T-helper 1 cell treated with Interleukin-12 subunit alpha and Interleukin-12 subunit beta and Interleukin-4 antibody, amounts not matched to agents 30 μg/mL and 1 μg/mL, for 36 hours (primary cell): ENCODE results near the gene ADAP1.

Source experiments
- H3K27ac Mint-ChIP-seq: one replicate; pipeline ENCODE4 v1.8.0; 2021; ENCODE audit warnings: mild to moderate bottlenecking, mixed read lengths
- H3K27me3 Mint-ChIP-seq: one replicate; pipeline ENCODE4 v1.8.0; 2021; ENCODE audit warnings: low read depth, mixed read lengths
- H3K36me3 Mint-ChIP-seq: one replicate; pipeline ENCODE4 v1.8.0; 2021; ENCODE audit warnings: low read depth, mixed read lengths
- H3K4me1 Mint-ChIP-seq: one replicate; pipeline ENCODE4 v1.8.0; 2021; ENCODE audit warnings: low read depth, mixed read lengths
- H3K4me3 Mint-ChIP-seq: one replicate; pipeline ENCODE4 v1.8.0; 2021; ENCODE audit warnings: mild to moderate bottlenecking, moderate library complexity, mixed read lengths
- H3K9me3 Mint-ChIP-seq: one replicate; pipeline ENCODE4 v1.8.0; 2021; ENCODE audit warnings: mixed read lengths

The ADAP1 gene

GRCh38 chr7:992709-993607 is 38.5 kb upstream of the ADAP1 start:
- Mint-ChIP-seq H3K9me3 (no peaks in the 10 kb centered on the region), H3K27ac (no peak overlapping the region), H3K27me3 (no peaks in the 10 kb centered on the region), H3K4me3 (no peak overlapping the region), H3K4me1 (peaks cover 2% of the 10 kb centered on the region), H3K36me3 (no peaks in the 10 kb centered on the region)

- Mint-ChIP-seq H3K4me1 (peaks cover 2% of the 10 kb centered on the region), H3K9me3 (no peaks in the 10 kb centered on the region), H3K27ac (no peak overlapping the region), H3K27me3 (no peaks in the 10 kb centered on the region), H3K4me3 (no peak overlapping the region), H3K36me3 (no peaks in the 10 kb centered on the region)
These were observed 37.5 kb upstream of the ADAP1 start for GRCh38 chr7:991729-992656.

GRCh38 chr7:990933-991728 is 36.7 kb upstream of the ADAP1 start:
- no peaks in the 10 kb centered on the region for H3K36me3 Mint-ChIP-seq
- no peak overlapping the region for H3K27ac Mint-ChIP-seq
- H3K4me1 Mint-ChIP-seq, result peaks cover 2% of the 10 kb centered on the region
- H3K27me3 Mint-ChIP-seq, result no peaks in the 10 kb centered on the region
- no peaks in the 10 kb centered on the region for H3K9me3 Mint-ChIP-seq
- H3K4me3 Mint-ChIP-seq, result no peak overlapping the region

- no peaks in the 10 kb centered on the region for H3K27me3 Mint-ChIP-seq
- no peaks in the 10 kb centered on the region for H3K9me3 Mint-ChIP-seq
These were observed 36.0 kb upstream of the ADAP1 start for GRCh38 chr7:990352-990932.

GRCh38 chr7:988963-989529 is 34.6 kb upstream of the ADAP1 start:
- no peaks in the 10 kb centered on the region for H3K36me3 Mint-ChIP-seq
- no peaks in the 10 kb centered on the region for H3K27me3 Mint-ChIP-seq
- H3K4me3 Mint-ChIP-seq, result no peak overlapping the region
- no peaks in the 10 kb centered on the region for H3K9me3 Mint-ChIP-seq
- H3K27ac Mint-ChIP-seq, result no peak overlapping the region
- H3K4me1 Mint-ChIP-seq, result peaks cover 2% of the 10 kb centered on the region

More at GRCh38 chr7:990352-990932, 36.0 kb upstream of the ADAP1 start:
- peaks cover 2% of the 10 kb centered on the region for H3K4me1 Mint-ChIP-seq
- no peak overlapping the region for H3K27ac Mint-ChIP-seq
- no peaks in the 10 kb centered on the region for H3K36me3 Mint-ChIP-seq
- no peak overlapping the region for H3K4me3 Mint-ChIP-seq

GRCh38 chr7:988426-988911 is 34.0 kb upstream of the ADAP1 start:
- no peaks in the 10 kb centered on the region for H3K9me3 Mint-ChIP-seq
- no peak overlapping the region for H3K27ac Mint-ChIP-seq
- H3K36me3 Mint-ChIP-seq, result no peaks in the 10 kb centered on the region
- peaks cover 2% of the 10 kb centered on the region for H3K4me1 Mint-ChIP-seq
- no peaks in the 10 kb centered on the region for H3K27me3 Mint-ChIP-seq
- no peak overlapping the region for H3K4me3 Mint-ChIP-seq

GRCh38 chr7:987909-988308 is 33.4 kb upstream of the ADAP1 start:
- H3K36me3 Mint-ChIP-seq, result no peaks in the 10 kb centered on the region
- H3K9me3 Mint-ChIP-seq, result no peaks in the 10 kb centered on the region
- no peak overlapping the region for H3K4me3 Mint-ChIP-seq
- H3K4me1 Mint-ChIP-seq, result peaks cover under 1% of the 10 kb centered on the region
- no peaks in the 10 kb centered on the region for H3K27me3 Mint-ChIP-seq
- no peak overlapping the region for H3K27ac Mint-ChIP-seq

- Mint-ChIP-seq H3K36me3 (no peaks in the 10 kb centered on the region), H3K4me3 (no peak overlapping the region), H3K4me1 (no peaks in the 10 kb centered on the region), H3K9me3 (no peaks in the 10 kb centered on the region), H3K27ac (no peak overlapping the region), H3K27me3 (no peaks in the 10 kb centered on the region)
These were observed 32.6 kb upstream of the ADAP1 start for GRCh38 chr7:986766-987751.

GRCh38 chr7:985915-986741 is 31.6 kb upstream of the ADAP1 start:
- no peak overlapping the region for H3K27ac Mint-ChIP-seq
- H3K36me3 Mint-ChIP-seq, result no peaks in the 10 kb centered on the region
- no peaks in the 10 kb centered on the region for H3K27me3 Mint-ChIP-seq
- no peaks in the 10 kb centered on the region for H3K9me3 Mint-ChIP-seq
- H3K4me1 Mint-ChIP-seq, result no peaks in the 10 kb centered on the region
- no peak overlapping the region for H3K4me3 Mint-ChIP-seq

- H3K9me3 Mint-ChIP-seq, result no peaks in the 10 kb centered on the region
- no peak overlapping the region for H3K27ac Mint-ChIP-seq
- no peaks in the 10 kb centered on the region for H3K27me3 Mint-ChIP-seq
- H3K4me3 Mint-ChIP-seq, result no peak overlapping the region
- H3K36me3 Mint-ChIP-seq, result no peaks in the 10 kb centered on the region
- no peaks in the 10 kb centered on the region for H3K4me1 Mint-ChIP-seq
These were observed 30.6 kb upstream of the ADAP1 start for GRCh38 chr7:985127-985416.

GRCh38 chr7:984361-985126 is 30.1 kb upstream of the ADAP1 start:
- H3K4me1 Mint-ChIP-seq, result no peaks in the 10 kb centered on the region
- H3K27me3 Mint-ChIP-seq, result no peaks in the 10 kb centered on the region
- no peaks in the 10 kb centered on the region for H3K9me3 Mint-ChIP-seq
- no peak overlapping the region for H3K4me3 Mint-ChIP-seq
- H3K36me3 Mint-ChIP-seq, result no peaks in the 10 kb centered on the region
- H3K27ac Mint-ChIP-seq, result no peak overlapping the region

- H3K9me3 Mint-ChIP-seq, result no peaks in the 10 kb centered on the region
- no peak overlapping the region for H3K27ac Mint-ChIP-seq
- no peaks in the 10 kb centered on the region for H3K4me1 Mint-ChIP-seq
- H3K27me3 Mint-ChIP-seq, result no peaks in the 10 kb centered on the region
- no peak overlapping the region for H3K4me3 Mint-ChIP-seq
- no peaks in the 10 kb centered on the region for H3K36me3 Mint-ChIP-seq
These were observed 29.2 kb upstream of the ADAP1 start for GRCh38 chr7:983616-984071.
